ENCODE results near the gene GLIS1.

DNA sequence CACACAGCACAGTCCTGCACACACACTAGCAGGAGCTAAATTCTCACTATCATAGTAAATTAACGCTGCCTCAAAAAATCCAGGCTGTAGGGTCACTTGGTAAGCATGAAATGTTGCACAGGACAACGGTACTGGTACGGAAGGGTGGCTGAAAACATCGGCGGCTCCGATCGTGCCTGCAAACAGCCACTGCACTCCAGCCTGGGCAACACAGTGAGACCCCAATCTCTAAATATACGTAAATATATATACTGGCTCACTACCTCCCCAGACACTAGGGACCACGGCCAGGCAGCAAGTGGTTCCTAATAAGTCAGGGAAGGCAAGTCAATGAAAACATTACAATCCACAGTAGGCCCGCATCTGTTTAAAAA, 44.3 kb downstream of the GLIS1 start:
- TF ChIP-seq, protein P1, sequence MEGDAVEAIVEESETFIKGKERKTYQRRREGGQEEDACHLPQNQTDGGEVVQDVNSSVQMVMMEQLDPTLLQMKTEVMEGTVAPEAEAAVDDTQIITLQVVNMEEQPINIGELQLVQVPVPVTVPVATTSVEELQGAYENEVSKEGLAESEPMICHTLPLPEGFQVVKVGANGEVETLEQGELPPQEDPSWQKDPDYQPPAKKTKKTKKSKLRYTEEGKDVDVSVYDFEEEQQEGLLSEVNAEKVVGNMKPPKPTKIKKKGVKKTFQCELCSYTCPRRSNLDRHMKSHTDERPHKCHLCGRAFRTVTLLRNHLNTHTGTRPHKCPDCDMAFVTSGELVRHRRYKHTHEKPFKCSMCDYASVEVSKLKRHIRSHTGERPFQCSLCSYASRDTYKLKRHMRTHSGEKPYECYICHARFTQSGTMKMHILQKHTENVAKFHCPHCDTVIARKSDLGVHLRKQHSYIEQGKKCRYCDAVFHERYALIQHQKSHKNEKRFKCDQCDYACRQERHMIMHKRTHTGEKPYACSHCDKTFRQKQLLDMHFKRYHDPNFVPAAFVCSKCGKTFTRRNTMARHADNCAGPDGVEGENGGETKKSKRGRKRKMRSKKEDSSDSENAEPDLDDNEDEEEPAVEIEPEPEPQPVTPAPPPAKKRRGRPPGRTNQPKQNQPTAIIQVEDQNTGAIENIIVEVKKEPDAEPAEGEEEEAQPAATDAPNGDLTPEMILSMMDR (IDR thresholded peaks at IDR 0.05; ENCODE audit: poor library complexity), result no peak
- TF ChIP-seq EZH2 (IDR thresholded peaks at IDR 0.05; ENCODE audit: borderline replicate concordance), result no peak
- TF ChIP-seq EZH2phosphoT487 (IDR thresholded peaks at IDR 0.05; ENCODE audit: low read depth, severe bottlenecking, unreplicated experiment), result no peak
